GM21619 (cell line): ENCODE measurements around the gene FKBP5.
"Not testable (repeated sequence)": the region's sequence is repeated elsewhere in the genome, so short reads cannot be mapped to it uniquely, and the experiment has no call there.

ENCODE experiments used
- ATAC-seq: cut with Tn5 transposase; IDR thresholded peaks from one replicate; pipeline ENCODE4 v1.9.1; 2021; ENCODE audit not compliant: unreplicated experiment

The FKBP5 gene

DNA sequence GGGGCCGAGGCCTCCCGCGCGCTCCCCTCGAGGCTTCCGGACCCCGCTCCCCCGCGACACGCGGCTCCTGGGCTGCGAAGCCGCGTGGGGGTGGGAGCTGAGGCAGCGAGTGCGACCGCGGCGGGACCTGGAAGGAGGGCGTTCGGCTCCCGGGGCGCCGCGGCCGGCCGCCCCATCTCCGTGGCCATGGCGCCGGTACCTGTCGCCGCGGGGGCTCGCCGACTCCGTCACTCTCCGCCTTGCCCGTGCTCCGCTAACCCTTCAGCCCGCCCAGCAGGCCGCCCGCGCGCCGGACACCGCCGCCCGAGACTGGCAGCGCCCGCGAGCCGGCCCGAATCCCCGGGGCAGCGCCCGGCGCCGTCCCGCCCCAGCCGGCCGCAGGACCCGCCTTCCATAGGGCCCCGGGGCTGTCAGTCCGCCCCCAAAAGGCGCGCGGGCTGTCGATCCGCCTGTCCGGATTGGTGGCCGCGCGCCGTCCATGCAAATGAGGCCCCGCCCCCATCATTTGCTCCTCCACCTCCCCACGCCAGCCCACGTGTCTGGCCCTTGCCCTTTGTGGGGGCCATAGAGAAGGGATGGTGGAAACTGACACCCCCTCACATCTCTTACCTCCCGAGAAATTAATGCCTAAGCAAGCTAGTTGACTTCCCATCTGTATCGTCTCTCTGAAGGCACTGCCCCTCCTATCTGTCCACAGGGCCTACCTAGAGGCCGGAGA lies at the start of gene FKBP5:
Gene FKBP5 (minus strand): TSS at position 311 of the 718 bp plus-strand sequence. CDS start 46,091 bp downstream, outside the sequence.
- peak; percentile 75 for ATAC-seq

DNA sequence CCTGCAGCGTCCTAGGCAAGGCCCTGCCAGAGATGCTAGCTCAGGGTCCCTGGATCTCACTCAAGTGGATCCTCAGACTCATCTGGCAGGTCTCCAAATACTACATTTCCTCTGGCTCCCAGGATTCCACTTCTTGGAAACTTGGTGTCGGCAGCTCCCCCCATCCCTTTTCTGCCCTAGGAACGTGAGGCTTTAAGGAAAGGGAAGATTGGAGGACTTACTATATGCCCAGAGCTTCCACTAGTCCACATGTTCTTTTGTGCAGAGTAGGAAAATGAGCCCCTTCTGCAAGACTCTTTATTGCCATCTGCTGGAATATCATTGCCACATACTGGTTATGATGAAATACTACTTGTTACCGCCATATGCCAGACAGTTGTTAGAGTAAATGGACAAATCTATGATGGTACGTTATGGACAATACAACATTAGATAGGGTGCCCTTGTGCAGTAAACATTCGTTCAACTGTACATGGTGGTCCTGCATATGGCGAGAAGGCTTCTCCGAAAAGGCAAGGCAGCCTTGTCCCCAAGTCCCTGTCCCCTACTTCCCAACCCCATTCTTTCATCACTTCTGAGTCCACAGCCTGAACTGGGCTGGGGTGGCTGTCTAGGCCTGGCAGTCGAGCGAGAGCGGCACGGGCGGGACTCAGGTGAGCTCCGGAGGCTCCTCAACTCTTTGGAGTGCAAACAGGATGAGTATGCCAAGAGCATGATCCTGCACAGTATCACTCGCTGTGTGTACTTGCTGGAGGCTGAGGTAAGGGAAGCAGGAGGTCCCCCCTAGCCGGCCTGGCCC lies 48.9 kb upstream of the FKBP5 start:
- peak; percentile 53 for ATAC-seq

DNA sequence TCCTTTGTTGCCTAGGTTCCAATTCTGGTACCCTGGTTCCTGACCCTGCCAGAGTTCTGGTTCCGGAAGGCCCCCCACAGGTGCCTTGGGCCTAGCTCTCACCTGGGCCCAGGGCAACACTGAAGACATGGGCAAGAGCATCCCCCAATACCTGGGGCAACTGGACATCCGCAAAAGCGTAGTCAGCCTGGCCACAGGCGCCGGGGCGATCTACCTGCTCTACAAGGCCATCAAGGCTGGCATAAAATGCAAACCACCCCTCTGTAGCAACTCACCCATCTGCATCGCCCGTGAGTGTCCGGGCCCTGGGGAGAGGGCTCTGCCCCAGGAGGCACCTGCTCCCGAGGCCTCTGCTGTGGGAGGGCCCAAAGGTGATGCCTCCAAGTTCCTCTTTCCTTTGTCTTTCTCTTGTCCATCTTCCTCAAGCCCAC lies 48.3 kb upstream of the FKBP5 start, which contains the start of gene ARMC12:
Gene ARMC12 (plus strand): TSS at position 51 of the 431 bp plus-strand sequence. CDS start 77 bp downstream, at position 128.
- no peak for ATAC-seq

GRCh38 chr6:35736253-35736894 lies 47.7 kb upstream of the FKBP5 start:
- no peak for ATAC-seq

DNA sequence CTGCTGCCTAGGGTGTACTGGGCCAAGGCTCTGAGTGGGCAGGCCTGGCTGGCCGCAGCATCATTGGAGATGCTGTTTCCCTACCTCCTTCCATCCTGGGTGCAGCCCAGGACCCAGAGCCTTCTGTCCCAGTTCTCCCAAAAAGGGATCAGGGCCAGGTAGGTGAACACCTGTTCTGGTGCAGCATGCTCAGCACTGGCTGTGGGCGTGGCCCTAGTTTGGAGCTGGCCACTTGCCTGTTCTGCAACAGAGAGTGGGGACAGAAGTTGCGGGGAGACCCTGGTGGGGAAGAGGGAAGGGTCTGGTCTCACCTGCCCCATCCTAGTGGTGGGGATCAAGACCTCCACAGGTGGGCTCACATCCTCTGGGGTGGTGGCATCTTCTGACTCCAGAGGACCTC lies 46.7 kb upstream of the FKBP5 start:
- ATAC-seq = no peak

- not testable (repeated sequence) for ATAC-seq
Observed at GRCh38 chr6:35734319-35734718, 45.6 kb upstream of the FKBP5 start.

- no peak for ATAC-seq
Observed at GRCh38 chr6:35733633-35734032, 44.9 kb upstream of the FKBP5 start.

- ATAC-seq = peak; percentile 41
Observed at GRCh38 chr6:35731736-35732532, 43.2 kb upstream of the FKBP5 start.

DNA sequence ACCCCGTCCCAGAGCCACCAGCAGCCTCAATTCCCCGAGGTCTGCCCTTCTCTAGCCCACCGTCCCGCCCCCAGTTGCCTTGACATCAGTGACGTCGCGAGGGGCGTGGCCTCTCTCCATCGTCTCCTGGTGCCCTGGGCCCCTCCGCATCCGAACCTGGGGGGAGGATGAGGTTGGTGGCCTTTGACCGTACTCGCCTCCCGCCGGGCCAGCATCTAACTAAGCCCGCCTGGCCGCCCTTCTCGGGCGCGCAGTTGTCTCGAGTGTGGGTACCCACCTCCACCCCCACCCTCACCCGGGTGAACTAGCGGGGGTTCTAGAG lies 42.7 kb upstream of the FKBP5 start:
- ATAC-seq = peak; percentile 48

GRCh38 chr6:35730745-35731413 lies 42.2 kb upstream of the FKBP5 start:
- no peak for ATAC-seq

DNA sequence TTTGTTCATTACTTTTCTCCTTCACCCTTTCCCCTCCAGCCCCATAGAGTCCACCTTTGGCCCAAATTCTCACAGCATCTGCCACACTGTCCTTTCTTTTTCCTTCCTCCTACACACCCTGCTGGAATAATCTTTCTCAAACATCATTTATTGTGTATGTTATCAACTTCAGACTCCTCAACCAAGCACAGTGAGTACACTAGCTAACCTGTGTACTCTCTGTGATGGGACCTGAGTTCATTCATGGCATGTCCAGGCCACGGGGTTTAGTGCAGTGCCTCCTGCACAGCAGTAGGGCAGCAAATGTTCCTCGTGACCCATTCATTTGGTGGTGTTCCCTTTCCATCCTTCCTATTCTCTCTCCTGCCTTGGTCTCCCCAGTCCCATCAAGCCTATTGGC lies 41.0 kb upstream of the FKBP5 start:
- ATAC-seq = no peak

- ATAC-seq = no peak
Observed at GRCh38 chr6:35728683-35729678, 40.3 kb upstream of the FKBP5 start.

- peak; percentile 41 for ATAC-seq
Observed at GRCh38 chr6:35727935-35728682, 39.4 kb upstream of the FKBP5 start.

DNA sequence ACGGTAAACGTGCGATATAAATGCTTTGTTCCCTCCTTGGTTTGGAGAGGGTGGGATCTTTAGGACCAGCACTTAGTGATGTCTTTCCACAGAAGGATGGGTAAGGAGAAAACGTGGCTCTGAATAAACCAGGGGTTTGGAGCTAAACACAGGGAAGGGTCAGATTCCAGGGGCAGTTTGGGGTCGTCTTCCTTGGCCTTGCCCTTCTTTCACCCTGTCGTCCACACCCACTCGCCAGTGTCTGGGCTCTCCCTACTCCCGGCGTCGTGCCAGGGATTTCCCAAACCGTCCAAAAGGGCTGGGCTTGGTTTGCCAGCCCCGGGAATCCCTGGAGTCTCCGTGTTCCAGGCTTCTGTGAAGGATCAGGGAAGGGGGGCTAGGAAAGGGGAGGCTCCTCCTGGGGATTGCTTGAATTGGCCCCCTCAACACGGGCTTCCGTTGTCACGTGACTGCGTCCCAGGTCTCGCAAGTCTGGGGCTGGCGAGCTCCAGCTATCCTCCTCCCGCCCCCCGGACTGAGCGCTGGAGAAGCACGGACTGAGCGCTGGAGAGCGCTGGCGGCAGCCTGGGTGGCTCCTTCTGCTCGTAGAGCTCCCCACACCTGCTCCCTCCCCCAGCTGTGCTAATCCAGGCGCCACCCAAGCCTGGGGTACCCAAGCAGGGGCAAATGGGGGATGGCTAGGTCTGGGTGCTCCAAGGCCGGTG lies 38.7 kb upstream of the FKBP5 start:
- ATAC-seq = peak; percentile 9

GRCh38 chr6:35725721-35726438 lies 37.2 kb upstream of the FKBP5 start:
- no peak for ATAC-seq

- ATAC-seq = no peak
Observed at GRCh38 chr6:35725081-35725708, 36.5 kb upstream of the FKBP5 start.

DNA sequence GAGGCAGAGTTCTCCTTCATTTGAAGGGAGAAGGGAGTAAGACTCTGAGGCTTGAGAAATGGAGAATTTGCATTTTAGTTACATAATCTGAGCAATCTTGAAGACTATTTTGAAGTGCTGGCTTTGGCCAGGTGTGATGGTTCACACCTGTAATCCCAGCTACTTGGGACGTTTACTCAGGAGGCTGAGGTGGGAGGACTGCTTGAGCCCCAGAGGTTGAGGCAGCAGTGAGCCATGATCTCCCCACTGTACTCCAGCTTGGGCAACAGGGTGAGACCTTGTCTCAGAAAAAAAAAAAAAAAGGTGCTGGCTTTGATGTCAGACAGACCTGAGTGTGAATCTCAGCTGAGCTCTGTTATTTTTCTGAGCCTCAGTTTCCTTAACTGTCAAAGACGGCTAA lies 35.8 kb upstream of the FKBP5 start:
- no peak for ATAC-seq
